ENCODE results near the gene CHRNA4.

- TF ChIP-seq, protein P1, sequence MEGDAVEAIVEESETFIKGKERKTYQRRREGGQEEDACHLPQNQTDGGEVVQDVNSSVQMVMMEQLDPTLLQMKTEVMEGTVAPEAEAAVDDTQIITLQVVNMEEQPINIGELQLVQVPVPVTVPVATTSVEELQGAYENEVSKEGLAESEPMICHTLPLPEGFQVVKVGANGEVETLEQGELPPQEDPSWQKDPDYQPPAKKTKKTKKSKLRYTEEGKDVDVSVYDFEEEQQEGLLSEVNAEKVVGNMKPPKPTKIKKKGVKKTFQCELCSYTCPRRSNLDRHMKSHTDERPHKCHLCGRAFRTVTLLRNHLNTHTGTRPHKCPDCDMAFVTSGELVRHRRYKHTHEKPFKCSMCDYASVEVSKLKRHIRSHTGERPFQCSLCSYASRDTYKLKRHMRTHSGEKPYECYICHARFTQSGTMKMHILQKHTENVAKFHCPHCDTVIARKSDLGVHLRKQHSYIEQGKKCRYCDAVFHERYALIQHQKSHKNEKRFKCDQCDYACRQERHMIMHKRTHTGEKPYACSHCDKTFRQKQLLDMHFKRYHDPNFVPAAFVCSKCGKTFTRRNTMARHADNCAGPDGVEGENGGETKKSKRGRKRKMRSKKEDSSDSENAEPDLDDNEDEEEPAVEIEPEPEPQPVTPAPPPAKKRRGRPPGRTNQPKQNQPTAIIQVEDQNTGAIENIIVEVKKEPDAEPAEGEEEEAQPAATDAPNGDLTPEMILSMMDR (optimal IDR thresholded peaks at IDR 0.05 in 1 of 3, IDR thresholded peaks at IDR 0.05 in 1 of 3, conservative IDR thresholded peaks at IDR 0.05 in 1 of 3; ENCODE audit: extremely low read depth in 1 of 3, insufficient read depth in 2 of 3, low read length in 3 of 3): no peak
- TF ChIP-seq EZH2 (IDR thresholded peaks at IDR 0.05; ENCODE audit: low read length): no peak
Measured at GRCh38 chr20:63376283-63377250, 15.4 kb upstream of the CHRNA4 start.
